H1 (cell line): ENCODE results near the gene SLC6A6. TPM values are rescaled to one million over a fixed set of nuclear protein-coding genes. Genes with fewer than 3 reads are reported as not detected.

Source experiments
- CTCF ChIA-PET: fragments of 300-600 bp; sonication (Branson Sonifier 250); formaldehyde crosslinking; loops from one replicate; lab custom pipeline; 2021; ENCODE audit not compliant: partially characterized antibody; lab: Charles Lee
- POLR2A ChIA-PET: fragments of 300-600 bp; sonication (Branson Sonifier 250); formaldehyde crosslinking; loops from one replicate; lab custom pipeline; 2021; ENCODE audit warnings: inconsistent platforms; ENCODE audit not compliant: partially characterized antibody; lab: Charles Lee
- DNase-seq, 2 experiments: peaks; one replicate each; pipeline versions ENCODE4 v3.0.0 to v3.0.0-alpha.2; 2010 to 2022; ENCODE audit warnings: low spot score in 2 of 2, low read depth in 1 of 2, mixed read lengths in 1 of 2
- FAIRE-seq: peaks from 2 replicates; lab custom pipeline; 2011; peaks lifted over from hg19 to GRCh38; lab: Jason Lieb, UNC
- H2AFZ ChIP-seq: 2 replicates; pipeline ENCODE4 v1.8.1; 2012; ENCODE audit warnings: low read length, inconsistent platforms
- H2AK5ac ChIP-seq: 2 replicates; pipeline ENCODE4 v1.6.1; 2013; ENCODE audit warnings: low read depth, low read length
- H2BK120ac ChIP-seq: replicated peaks from 2 replicates; pipeline ENCODE3; 2013; ENCODE audit warnings: low read depth, low read length, inconsistent platforms
- H2BK12ac ChIP-seq: 2 replicates; pipeline ENCODE4 v1.6.1; 2013; ENCODE audit warnings: low read depth, low read length
- H2BK15ac ChIP-seq: 2 replicates; pipeline ENCODE4 v1.6.1; 2013; ENCODE audit warnings: low read length
- H2BK20ac ChIP-seq: 2 replicates; pipeline ENCODE4 v1.6.1; 2013; ENCODE audit warnings: low read length
- H2BK5ac ChIP-seq: 2 replicates; pipeline ENCODE4 v1.6.1; 2013; ENCODE audit warnings: low read depth, low read length
- H3K14ac ChIP-seq: 2 replicates; pipeline ENCODE4 v1.6.1; 2013; ENCODE audit warnings: inconsistent platforms; ENCODE audit not compliant: insufficient read length
- H3K18ac ChIP-seq: 2 replicates; pipeline ENCODE4 v1.6.1; 2013; ENCODE audit warnings: low read length; ENCODE audit errors: extremely low read depth
- H3K23ac ChIP-seq: 2 replicates; pipeline ENCODE4 v1.6.1; 2013; ENCODE audit warnings: inconsistent platforms; ENCODE audit not compliant: insufficient read length
- H3K23me2 ChIP-seq: 2 replicates; pipeline ENCODE4 v1.6.1; 2013; ENCODE audit warnings: low read depth, low read length
- H3K27ac ChIP-seq: 2 replicates; pipeline ENCODE4 v1.6.1; 2011; ENCODE audit warnings: low read depth, low read length, inconsistent platforms
- H3K27me3 ChIP-seq, 4 experiments: replicated peaks in 1 of 4; 1 replicate in 1 of 4; 2 replicates in 3 of 4; pipeline versions ENCODE4 v1.6.1 to v1.8.1; 2011 to 2013; ENCODE audit warnings: low read length in 3 of 4, mild to moderate bottlenecking in 3 of 4, inconsistent platforms in 2 of 4, mixed read lengths in 2 of 4, moderate library complexity in 1 of 4; ENCODE audit not compliant: control insufficient read depth in 3 of 4, insufficient read depth in 3 of 4; ENCODE audit errors: extremely low read depth in 1 of 4
- H3K36me3 ChIP-seq, 4 experiments: 2 replicates each; pipeline versions ENCODE4 v1.6.1 to v1.8.1; 2011 to 2013; ENCODE audit warnings: mild to moderate bottlenecking in 4 of 4, low read length in 3 of 4, moderate library complexity in 2 of 4, control low read depth in 1 of 4, inconsistent platforms in 1 of 4; ENCODE audit not compliant: insufficient read depth in 4 of 4, control insufficient read depth in 2 of 4
- H3K4ac ChIP-seq: replicated peaks from 2 replicates; pipeline ENCODE3; 2013; ENCODE audit warnings: low read length, low read depth, mixed read lengths, inconsistent platforms; ENCODE audit not compliant: insufficient read length
- H3K4me1 ChIP-seq, 4 experiments: replicated peaks in 1 of 4; 1 replicate in 1 of 4; 2 replicates in 3 of 4; pipeline versions ENCODE4 v1.6.1 to v1.8.1; 2011 to 2013; ENCODE audit warnings: low read length in 3 of 4, inconsistent platforms in 2 of 4, mixed read lengths in 1 of 4; ENCODE audit not compliant: insufficient read depth in 4 of 4, control insufficient read depth in 3 of 4
- H3K4me2 ChIP-seq, 2 experiments: 2 replicates each; pipeline versions ENCODE4 v1.6.1 to v1.8.1; 2011 to 2013; ENCODE audit warnings: low read depth in 2 of 2, low read length in 2 of 2, control low read depth in 1 of 2, inconsistent platforms in 1 of 2, mild to moderate bottlenecking in 1 of 2; ENCODE audit not compliant: insufficient read depth in 1 of 2
- H3K4me3 ChIP-seq, 4 experiments: fragments of 200-600, 300-600 bp in 1 of 4; sonication (generic), shearing (Covaris generic), sonication (Bioruptor Twin) in 1 of 4; 2 replicates each; pipeline versions ENCODE4 v1.5.1 to v1.8.1; 2011 to 2016; ENCODE audit warnings: low read length in 4 of 4, low read depth in 3 of 4, control low read depth in 2 of 4, inconsistent platforms in 2 of 4, mild to moderate bottlenecking in 2 of 4, mixed read lengths in 1 of 4, moderate library complexity in 1 of 4; ENCODE audit not compliant: insufficient read depth in 2 of 4; ENCODE audit errors: extremely low read depth in 1 of 4
- H3K56ac ChIP-seq: replicated peaks from 2 replicates; pipeline ENCODE3; 2013; ENCODE audit warnings: low read depth, mild to moderate bottlenecking, mixed read lengths, low read length, inconsistent platforms; ENCODE audit not compliant: insufficient read length
- H3K79me1 ChIP-seq: 2 replicates; pipeline ENCODE4 v1.6.1; 2013; ENCODE audit warnings: low read depth, low read length, control low read depth
- H3K79me2 ChIP-seq, 2 experiments: 2 replicates each; pipeline versions ENCODE4 v1.6.1 to v1.8.1; 2012 to 2013; ENCODE audit warnings: low read length in 2 of 2, mild to moderate bottlenecking in 2 of 2, inconsistent platforms in 1 of 2; ENCODE audit not compliant: insufficient read depth in 2 of 2, control insufficient read depth in 1 of 2
- H3K9ac ChIP-seq, 4 experiments: replicated peaks in 1 of 4; 1 replicate in 1 of 4; 2 replicates in 3 of 4; pipeline versions ENCODE4 v1.6.1 to v1.8.1; 2011 to 2013; ENCODE audit warnings: low read depth in 3 of 4, low read length in 3 of 4, control low read depth in 2 of 4, mild to moderate bottlenecking in 2 of 4, moderate library complexity in 2 of 4, inconsistent platforms in 1 of 4; ENCODE audit errors: extremely low read depth in 1 of 4
- H3K9me3 ChIP-seq, 2 experiments: 2 replicates each; pipeline versions ENCODE4 v1.6.1 to v1.8.1; 2012 to 2013; ENCODE audit warnings: mild to moderate bottlenecking in 2 of 2, moderate library complexity in 2 of 2, control low read depth in 1 of 2, inconsistent platforms in 1 of 2, low read depth in 1 of 2, low read length in 1 of 2, mixed read lengths in 1 of 2; ENCODE audit not compliant: insufficient read depth in 2 of 2
- H4K20me1 ChIP-seq, 2 experiments: replicated peaks in 1 of 2; 2 replicates each; pipeline versions ENCODE3 to v1.8.1; 2011 to 2013; ENCODE audit warnings: inconsistent platforms in 2 of 2, low read length in 2 of 2, mild to moderate bottlenecking in 1 of 2; ENCODE audit not compliant: insufficient read depth in 2 of 2, control insufficient read depth in 1 of 2
- H4K5ac ChIP-seq: 2 replicates; pipeline ENCODE4 v1.6.1; 2013; ENCODE audit warnings: low read length, low read depth, mixed read lengths, inconsistent platforms; ENCODE audit not compliant: insufficient read length
- H4K8ac ChIP-seq: 2 replicates; pipeline ENCODE4 v1.8.0; 2013; ENCODE audit warnings: mild to moderate bottlenecking, moderate library complexity, low read length, inconsistent platforms; ENCODE audit not compliant: insufficient read depth; ENCODE audit errors: extremely low read depth
- H4K91ac ChIP-seq: replicated peaks from 2 replicates; pipeline ENCODE3; 2013; ENCODE audit warnings: low read length, mixed read lengths, inconsistent platforms; ENCODE audit not compliant: insufficient read length
- CTCF ChIP-seq, 3 experiments: IDR thresholded peaks; 1 replicate in 2 of 3; 2 replicates in 1 of 3; pipeline versions ENCODE4 v1.5.1 to v1.6.1; 2011; ENCODE audit warnings: low read length in 3 of 3, mild to moderate bottlenecking in 3 of 3, inconsistent platforms in 2 of 3, low read depth in 1 of 3, moderate library complexity in 1 of 3; ENCODE audit not compliant: insufficient read depth in 1 of 3; ENCODE audit errors: control extremely low read depth in 1 of 3
- HDAC6 ChIP-seq: IDR thresholded peaks from one replicate; pipeline ENCODE4 v1.7.1; 2012; ENCODE audit warnings: low read depth, mild to moderate bottlenecking, inconsistent platforms, low read length, moderate library complexity
- JUND ChIP-seq: IDR thresholded peaks from 2 replicates; pipeline ENCODE4 v1.6.1; 2011; ENCODE audit warnings: mild to moderate bottlenecking, improper control_type of control experiment, low read length
- KDM5A ChIP-seq: fragments of 200-600 bp; IDR thresholded peaks from 2 replicates; pipeline ENCODE4 v1.7.1; 2012; ENCODE audit warnings: mild to moderate bottlenecking, low read length, inconsistent platforms, mixed read lengths
- MAFK ChIP-seq: IDR thresholded peaks from 2 replicates; pipeline ENCODE4 v1.6.1; 2012; ENCODE audit warnings: low read depth, mild to moderate bottlenecking, improper control_type of control experiment, low read length
- NRF1 ChIP-seq: IDR thresholded peaks from 2 replicates; pipeline ENCODE4 v1.6.1; 2011; ENCODE audit warnings: mild to moderate bottlenecking, low read depth, low read length, improper control_type of control experiment
- RAD21 ChIP-seq, 2 experiments: IDR thresholded peaks in 1 of 2; conservative IDR thresholded peaks in 1 of 2; 2 replicates each; pipeline ENCODE4 v1.6.1; 2011; ENCODE audit warnings: low read depth in 2 of 2, low read length in 2 of 2, improper control_type of control experiment in 1 of 2, inconsistent platforms in 1 of 2, mild to moderate bottlenecking in 1 of 2, moderate library complexity in 1 of 2
- SIX5 ChIP-seq: IDR thresholded peaks from 2 replicates; pipeline ENCODE4 v1.6.1; 2011; ENCODE audit warnings: mild to moderate bottlenecking, low read depth, low read length
- SP1 ChIP-seq: IDR thresholded peaks from 2 replicates; pipeline ENCODE4 v1.6.1; 2011; ENCODE audit warnings: low read depth, low read length
- SP4 ChIP-seq: IDR thresholded peaks from 2 replicates; pipeline ENCODE4 v1.6.1; 2012; ENCODE audit warnings: low read length, inconsistent platforms
- SUZ12 ChIP-seq: fragments of 200-600 bp; sonication (generic); IDR thresholded peaks from 2 replicates; pipeline ENCODE4 v1.6.1; 2012; ENCODE audit warnings: mild to moderate bottlenecking, inconsistent platforms, low read length, moderate library complexity, mixed read lengths
- TAF1 ChIP-seq: IDR thresholded peaks from 2 replicates; pipeline ENCODE4 v1.6.1; 2011; ENCODE audit warnings: mild to moderate bottlenecking, low read depth, low read length
- TCF12 ChIP-seq: IDR thresholded peaks from 2 replicates; pipeline ENCODE4 v1.6.1; 2011; ENCODE audit warnings: low read depth, mild to moderate bottlenecking, low read length
- WGBS, 2 experiments: shearing (Covaris generic) in 1 of 2; methylation state at CpG; one replicate each; pipeline versions ENCODE4 v1.1.6 to v1.1.7; 2013 to 2015; ENCODE audit warnings: low lambda C conversion rate in 2 of 2, mixed read lengths in 2 of 2, inconsistent platforms in 1 of 2, low coverage in 1 of 2, missing lambda C conversion rate in 1 of 2; ENCODE audit not compliant: insufficient replicate concordance in 2 of 2, insufficient coverage in 1 of 2, insufficient read length in 1 of 2; ENCODE audit errors: extremely low coverage in 1 of 2, missing lambda C conversion rate in 1 of 2; 5-methylcytosine and 5-hydroxymethylcytosine counted together
- polyA plus RNA-seq, 7 experiments: library from polyadenylated mRNA; depleted of rRNA in 3 of 7; stranded (reverse) in 5 of 7; unstranded in 2 of 7; fragments of >200 nt in 5 of 7; fragments of 200-250 nt in 2 of 7; gene quantifications; 1 replicate in 5 of 7; 2 replicates in 1 of 7; 4 replicates in 1 of 7; pipeline versions ENCODE4 v1.2.1 to v1.2.3, GENCODE V29; 2011 to 2013; ENCODE audit warnings: missing spikeins in 2 of 7, mixed read lengths in 2 of 7
- total RNA-seq: library from RNA; stranded (reverse); fragmentation: NEBNext Ultra II Directional; extraction: Animal tissue kit (Norgen Biotek cat#: 25700); gene quantifications from 2 replicates; pipeline ENCODE4 v1.2.1, GENCODE V29; 2021

The SLC6A6 gene
- total and polyA plus RNA-seq, 2 of the 8 experiments (the other 6 are each of a cell fraction or from before 2014, with no cell fraction given), result 66.2 to 144 TPM

GRCh38 chr3:14487086-14487485 is 84.7 kb downstream of the SLC6A6 start:
- H3K4ac ChIP-seq, result no peak overlapping the region
- H3K18ac ChIP-seq, result no peak overlapping the region
- no peak overlapping the region for H4K8ac ChIP-seq
- no peak overlapping the region for H2BK12ac ChIP-seq
- no peak overlapping the region for H2AK5ac ChIP-seq
- no peaks in the 10 kb centered on the region; the same call in 1 of the 2 replicates for H3K23me2 ChIP-seq
- peaks cover 4 to 34% (median 23%) of the 10 kb centered on the region in 4 experiments for H3K36me3 ChIP-seq
- H3K23ac ChIP-seq, result no peak overlapping the region
- no peaks in the 10 kb centered on the region for H3K27me3 ChIP-seq
- no peak overlapping the region for H3K4me3 ChIP-seq
- no peak overlapping the region for H4K91ac ChIP-seq
- ChIA-PET POLR2A (no interaction called here), CTCF (interaction anchor here (0.6 to 1.8 kb wide), 5 partner anchors 25 to 284 kb away, joined by 3 to 5 read pairs (median 3); no protein-coding TSS in a partner anchor)
- H2BK120ac ChIP-seq, result no peak overlapping the region
- no peak overlapping the region for H3K4me2 ChIP-seq
- no peak overlapping the region for H3K27ac ChIP-seq
- H3K9me3 ChIP-seq, result no peaks in the 10 kb centered on the region
- no peak overlapping the region for H2AFZ ChIP-seq
- peaks cover 0 to under 1% (median 0%) of the 10 kb centered on the region in 4 experiments; a peak in 3 of 7 replicates for H3K4me1 ChIP-seq
- FAIRE-seq, result no peak
- no peak for DNase-seq
- H2BK5ac ChIP-seq, result no peak overlapping the region
- no peak overlapping the region for H2BK15ac ChIP-seq
- H3K9ac ChIP-seq, result no peak overlapping the region
- peaks cover 0 to 4% of the 10 kb centered on the region in 2 experiments for H4K20me1 ChIP-seq
- no peaks in the 10 kb centered on the region for H3K79me2 ChIP-seq
- no peak overlapping the region for H4K5ac ChIP-seq
- WGBS, 2 experiments, result 89% methylated on average over 8 of the region's 8 CpGs; no CpG with 5 or more reads in 1 of the 2 experiments
- H3K56ac ChIP-seq, result no peak overlapping the region
- H3K79me1 ChIP-seq, result no peaks in the 10 kb centered on the region
- no peak overlapping the region for H3K14ac ChIP-seq
- no peak overlapping the region for H2BK20ac ChIP-seq
- TF ChIP-seq SP4, result no peak
- TF ChIP-seq TCF12, result no peak
- TF ChIP-seq KDM5A, result no peak
- no peak for TF ChIP-seq NRF1
- no peak for TF ChIP-seq JUND
- no peak for TF ChIP-seq SP1
- TF ChIP-seq MAFK, result no peak
- no peak for TF ChIP-seq SIX5
- TF ChIP-seq CTCF (IDR thresholded peaks at IDR 0.05; ENCODE audit: control extremely low read depth in 1 of 3, insufficient read depth in 1 of 3, low read depth in 1 of 3, low read length in 3 of 3), result no peak
- no peak for TF ChIP-seq SUZ12
- TF ChIP-seq HDAC6, result no peak
- no peak for TF ChIP-seq TAF1
- TF ChIP-seq RAD21 (IDR thresholded peaks at IDR 0.05 in 1 of 2, conservative IDR thresholded peaks at IDR 0.05 in 1 of 2; ENCODE audit: low read depth in 2 of 2, low read length in 2 of 2), result no peak
